Neural progenitor cell (in vitro differentiated cells): Measurements from ENCODE around the gene ATP11A. TPM values are rescaled to one million over a fixed set of nuclear protein-coding genes. Genes with fewer than 3 reads are reported as not detected.
A peak's percentile ranks its signal among the peaks of the same experiment; 100 is the strongest.

ENCODE experiments used
- DNase-seq: peaks from one replicate; pipeline ENCODE4 v3.0.0-alpha.2; 2016; ENCODE audit warnings: low spot score
- H2AFZ ChIP-seq: fragments of 200-600 bp; sonication (generic); replicated peaks from 2 replicates; pipeline ENCODE4 v1.6.1; 2016; ENCODE audit warnings: antibody characterized with exemption
- H3F3A ChIP-seq: fragments of 200-600 bp; sonication (generic); 2 replicates; pipeline ENCODE4 v1.6.1; 2016; ENCODE audit warnings: antibody characterized with exemption, low read depth
- H3K27ac ChIP-seq: fragments of 200-600 bp; sonication (generic); 2 replicates; pipeline ENCODE4 v1.5.1; 2016; ENCODE audit warnings: mild to moderate bottlenecking
- H3K27me3 ChIP-seq: fragments of 200-600 bp; sonication (generic); 2 replicates; pipeline ENCODE4 v1.6.1; 2016; ENCODE audit warnings: mild to moderate bottlenecking, moderate library complexity
- H3K36me3 ChIP-seq: fragments of 200-600 bp; sonication (generic); 2 replicates; pipeline ENCODE4 v1.5.1; 2016
- H3K4me1 ChIP-seq: fragments of 200-600 bp; sonication (generic); 2 replicates; pipeline ENCODE4 v1.6.1; 2016; ENCODE audit warnings: mixed run types
- H3K4me2 ChIP-seq: fragments of 200-600 bp; sonication (generic); 2 replicates; pipeline ENCODE4 v1.6.1; 2016
- H3K4me3 ChIP-seq: fragments of 200-600 bp; sonication (generic); 2 replicates; pipeline ENCODE4 v1.5.1; 2016
- H3K79me2 ChIP-seq: fragments of 200-600 bp; sonication (generic); 2 replicates; pipeline ENCODE4 v1.6.1; 2016; ENCODE audit warnings: low read depth
- H3K9ac ChIP-seq: fragments of 200-600 bp; sonication (generic); 2 replicates; pipeline ENCODE4 v1.6.1; 2016
- H3K9me3 ChIP-seq: fragments of 200-600 bp; sonication (generic); 2 replicates; pipeline ENCODE4 v1.5.1; 2016; ENCODE audit warnings: low read depth
- H4K20me1 ChIP-seq: fragments of 200-600 bp; sonication (generic); 2 replicates; pipeline ENCODE4 v1.6.1; 2016; ENCODE audit warnings: low read depth
- H3K27ac Mint-ChIP-seq: 3 replicates; pipeline ENCODE4 v1.8.0; 2021; ENCODE audit warnings: mixed read lengths
- H3K27me3 Mint-ChIP-seq: 2 replicates; pipeline ENCODE4 v1.8.0; 2022; ENCODE audit warnings: low read depth, mild to moderate bottlenecking, inconsistent platforms, moderate library complexity, mixed read lengths; ENCODE audit not compliant: insufficient read depth
- H3K36me3 Mint-ChIP-seq: 3 replicates; pipeline ENCODE4 v1.8.0; 2021; ENCODE audit warnings: mixed read lengths
- H3K4me1 Mint-ChIP-seq: 3 replicates; pipeline ENCODE4 v1.8.0; 2021; ENCODE audit warnings: mixed read lengths
- H3K4me3 Mint-ChIP-seq: 3 replicates; pipeline ENCODE4 v1.8.0; 2021; ENCODE audit warnings: mild to moderate bottlenecking, moderate library complexity, mixed read lengths
- H3K9me3 Mint-ChIP-seq: 3 replicates; pipeline ENCODE4 v1.8.0; 2020; ENCODE audit warnings: mixed read lengths
- CTCF ChIP-seq: fragments of 200-600 bp; sonication (generic); IDR thresholded peaks from 2 replicates; pipeline ENCODE4 v1.5.1; 2017; ENCODE audit warnings: antibody characterized with exemption, mild to moderate bottlenecking
- EZH2 ChIP-seq: fragments of 200-600 bp; sonication (generic); IDR thresholded peaks from 2 replicates; pipeline ENCODE4 v1.6.1; 2017; ENCODE audit warnings: antibody characterized with exemption, mild to moderate bottlenecking, moderate library complexity
- EZH2phosphoT487 ChIP-seq: fragments of 200-600 bp; sonication (generic); IDR thresholded peaks from 2 replicates; pipeline ENCODE4 v1.6.1; 2017; ENCODE audit warnings: antibody characterized with exemption
- total RNA-seq: library from RNA; depleted of rRNA; stranded (reverse); fragments of >200 nt; gene quantifications from 2 replicates; pipeline ENCODE4 v1.2.3, GENCODE V29; 2015; ENCODE audit warnings: low replicate concordance

ATP11A gene
- total RNA-seq, 1 donor from 2014 or later = 12.6 TPM

GRCh38 chr13:112714376-112715174, 24.7 kb downstream of the ATP11A start:
- peaks cover 45% of the 10 kb centered on the region for H3K79me2 ChIP-seq
- no peak overlapping the region for H3K9ac ChIP-seq
- Mint-ChIP-seq H3K4me3 (peak overlapping the region; percentile 19), H3K9me3 (peaks cover 12% of the 10 kb centered on the region), H3K27ac (peak overlapping the region; percentile 82), H3K27me3 (peaks cover 4% of the 10 kb centered on the region), H3K4me1 (peaks cover 61% of the 10 kb centered on the region), H3K36me3 (peaks cover 17% of the 10 kb centered on the region)
- no peak overlapping the region for H3K4me2 ChIP-seq
- peaks cover 47% of the 10 kb centered on the region for H3K4me1 ChIP-seq
- no peak overlapping the region for H2AFZ ChIP-seq
- no peak overlapping the region for H3K4me3 ChIP-seq
- H3K27me3 ChIP-seq = no peaks in the 10 kb centered on the region
- no peak for DNase-seq
- H3F3A ChIP-seq = peaks cover 37% of the 10 kb centered on the region
- H3K36me3 ChIP-seq = no peaks in the 10 kb centered on the region
- no peaks in the 10 kb centered on the region for H3K9me3 ChIP-seq
- H3K27ac ChIP-seq = no peak overlapping the region
- H4K20me1 ChIP-seq = peaks cover 22% of the 10 kb centered on the region
- no peak for TF ChIP-seq EZH2

- no peaks in the 10 kb centered on the region for H3K36me3 ChIP-seq
- Mint-ChIP-seq H3K36me3 (peaks cover 22% of the 10 kb centered on the region), H3K9me3 (peaks cover 16% of the 10 kb centered on the region), H3K27ac (no peak overlapping the region), H3K27me3 (peaks cover 4% of the 10 kb centered on the region), H3K4me3 (no peak overlapping the region), H3K4me1 (peaks cover 55% of the 10 kb centered on the region)
- H3K79me2 ChIP-seq = peaks cover 45% of the 10 kb centered on the region
- H3K9ac ChIP-seq = no peak overlapping the region
- H3K4me2 ChIP-seq = no peak overlapping the region
- no peak overlapping the region for H3K27ac ChIP-seq
- DNase-seq = no peak
- H3F3A ChIP-seq = peaks cover 35% of the 10 kb centered on the region
- H4K20me1 ChIP-seq = peaks cover 22% of the 10 kb centered on the region
- no peak overlapping the region for H2AFZ ChIP-seq
- no peaks in the 10 kb centered on the region for H3K27me3 ChIP-seq
- H3K4me3 ChIP-seq = no peak overlapping the region
- peaks cover 47% of the 10 kb centered on the region for H3K4me1 ChIP-seq
- no peaks in the 10 kb centered on the region for H3K9me3 ChIP-seq
- TF ChIP-seq CTCF (no peak), EZH2 (no peak), EZH2phosphoT487 (no peak)
Measured at GRCh38 chr13:112715210-112715609, 25.4 kb downstream of the ATP11A start.

- Histone ChIP-seq H3K79me2 (peaks cover 45% of the 10 kb centered on the region), H3K36me3 (no peaks in the 10 kb centered on the region), H3K4me2 (no peak overlapping the region), H2AFZ (no peak overlapping the region), H3K9me3 (no peaks in the 10 kb centered on the region), H3K27me3 (no peaks in the 10 kb centered on the region), H3K4me1 (peaks cover 40% of the 10 kb centered on the region), H3K27ac (no peak overlapping the region), H4K20me1 (peaks cover 22% of the 10 kb centered on the region), H3F3A (peaks cover 28% of the 10 kb centered on the region), H3K4me3 (no peak overlapping the region), H3K9ac (no peak overlapping the region)
- no peak overlapping the region for H3K27ac Mint-ChIP-seq
- H3K9me3 Mint-ChIP-seq = peaks cover 17% of the 10 kb centered on the region
- no peak for TF ChIP-seq EZH2phosphoT487
- TF ChIP-seq EZH2 = no peak
- TF ChIP-seq CTCF = no peak
- H3K27me3 Mint-ChIP-seq = peaks cover 4% of the 10 kb centered on the region
- DNase-seq = no peak
- peak overlapping the region; percentile 50 for H3K4me3 Mint-ChIP-seq
- peaks cover 23% of the 10 kb centered on the region for H3K36me3 Mint-ChIP-seq
- H3K4me1 Mint-ChIP-seq = peaks cover 50% of the 10 kb centered on the region
Measured at GRCh38 chr13:112715715-112716460, 26.1 kb downstream of the ATP11A start.

GRCh38 chr13:112716461-112716820, 26.6 kb downstream of the ATP11A start:
- H3K9ac ChIP-seq = no peak overlapping the region
- Mint-ChIP-seq H3K4me1 (peaks cover 45% of the 10 kb centered on the region), H3K9me3 (peaks cover 17% of the 10 kb centered on the region), H3K4me3 (no peak overlapping the region), H3K27me3 (peaks cover 4% of the 10 kb centered on the region), H3K36me3 (peaks cover 23% of the 10 kb centered on the region), H3K27ac (no peak overlapping the region)
- peaks cover 35% of the 10 kb centered on the region for H3K4me1 ChIP-seq
- peaks cover 45% of the 10 kb centered on the region for H3K79me2 ChIP-seq
- H3K36me3 ChIP-seq = no peaks in the 10 kb centered on the region
- H4K20me1 ChIP-seq = peaks cover 18% of the 10 kb centered on the region
- H3F3A ChIP-seq = peaks cover 22% of the 10 kb centered on the region
- no peak overlapping the region for H2AFZ ChIP-seq
- H3K4me2 ChIP-seq = no peak overlapping the region
- H3K9me3 ChIP-seq = no peaks in the 10 kb centered on the region
- no peaks in the 10 kb centered on the region for H3K27me3 ChIP-seq
- no peak overlapping the region for H3K27ac ChIP-seq
- TF ChIP-seq CTCF (no peak), EZH2 (no peak), EZH2phosphoT487 (no peak)
- no peak for DNase-seq
- no peak overlapping the region for H3K4me3 ChIP-seq
